ENCODE measurements around the gene RPS6KA2. TPM values are rescaled to one million over a fixed set of nuclear protein-coding genes. Genes with fewer than 3 reads are reported as not detected.

RPS6KA2 gene
- total RNA-seq, 2 experiments from 2014 or later, result 18.9 to 19.1 TPM

DNA sequence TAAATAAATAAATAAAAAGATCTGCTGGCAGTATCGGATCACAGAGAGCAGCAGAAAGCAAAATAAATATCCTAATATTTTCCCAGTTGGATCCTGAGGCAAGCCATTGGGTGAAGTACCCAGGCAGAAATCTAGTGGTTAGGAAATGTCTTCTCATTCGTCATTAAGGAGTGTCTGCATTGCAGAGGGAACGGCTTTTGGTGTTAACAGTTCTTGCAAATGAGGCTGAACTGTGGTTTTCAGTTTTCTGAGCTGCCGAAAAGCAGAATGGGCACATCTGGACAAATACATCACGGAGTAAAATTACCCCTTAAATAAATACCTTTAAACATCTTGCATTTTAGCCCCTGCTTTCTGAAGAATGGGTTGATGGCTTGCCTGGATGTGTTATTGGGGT is 162.1 kb downstream of the RPS6KA2 start:
- intact Hi-C loops (cut with micrococcal nuclease), result no loop called here
- CTCF ChIA-PET, result no interaction called here

GRCh38 chr6:166464068-166465002 is 162.7 kb downstream of the RPS6KA2 start:
- CTCF ChIA-PET, result no interaction called here
- Mint-ChIP-seq H3K4me1 (ENCODE audit: low read depth) (no peaks in the 10 kb centered on the region), H3K9me3 (no peaks in the 10 kb centered on the region), H3K36me3 (ENCODE audit: low read depth) (no peaks in the 10 kb centered on the region), H3K4me3 (no peak overlapping the region), H3K27me3 (ENCODE audit: low read depth) (no peaks in the 10 kb centered on the region), H3K27ac (no peak overlapping the region)
- DNase-seq, result no peak
- intact Hi-C loops (cut with micrococcal nuclease), result no loop called here

More for the DNA sequence above, 162.1 kb downstream of the RPS6KA2 start:
- H3K4me1 Mint-ChIP-seq (ENCODE audit: low read depth), result no peaks in the 10 kb centered on the region
- H3K27ac Mint-ChIP-seq, result no peak overlapping the region
- H3K4me3 Mint-ChIP-seq, result no peak overlapping the region
- DNase-seq, result no peak
- H3K36me3 Mint-ChIP-seq (ENCODE audit: low read depth), result no peaks in the 10 kb centered on the region
- H3K9me3 Mint-ChIP-seq, result no peaks in the 10 kb centered on the region
- no peaks in the 10 kb centered on the region for H3K27me3 Mint-ChIP-seq (ENCODE audit: low read depth)

- Mint-ChIP-seq H3K36me3 (ENCODE audit: low read depth) (no peaks in the 10 kb centered on the region), H3K4me1 (ENCODE audit: low read depth) (no peaks in the 10 kb centered on the region), H3K27ac (no peak overlapping the region), H3K4me3 (no peak overlapping the region), H3K27me3 (ENCODE audit: low read depth) (no peaks in the 10 kb centered on the region), H3K9me3 (peaks cover under 1% of the 10 kb centered on the region)
- no peak for DNase-seq
- CTCF ChIA-PET, result no interaction called here
- intact Hi-C loops (cut with micrococcal nuclease), result no loop called here
These were observed 163.5 kb downstream of the RPS6KA2 start for GRCh38 chr6:166463359-166464067.

- H3K27ac Mint-ChIP-seq, result no peak overlapping the region
These were observed 164.5 kb downstream of the RPS6KA2 start for GRCh38 chr6:166462461-166463135.

DNA sequence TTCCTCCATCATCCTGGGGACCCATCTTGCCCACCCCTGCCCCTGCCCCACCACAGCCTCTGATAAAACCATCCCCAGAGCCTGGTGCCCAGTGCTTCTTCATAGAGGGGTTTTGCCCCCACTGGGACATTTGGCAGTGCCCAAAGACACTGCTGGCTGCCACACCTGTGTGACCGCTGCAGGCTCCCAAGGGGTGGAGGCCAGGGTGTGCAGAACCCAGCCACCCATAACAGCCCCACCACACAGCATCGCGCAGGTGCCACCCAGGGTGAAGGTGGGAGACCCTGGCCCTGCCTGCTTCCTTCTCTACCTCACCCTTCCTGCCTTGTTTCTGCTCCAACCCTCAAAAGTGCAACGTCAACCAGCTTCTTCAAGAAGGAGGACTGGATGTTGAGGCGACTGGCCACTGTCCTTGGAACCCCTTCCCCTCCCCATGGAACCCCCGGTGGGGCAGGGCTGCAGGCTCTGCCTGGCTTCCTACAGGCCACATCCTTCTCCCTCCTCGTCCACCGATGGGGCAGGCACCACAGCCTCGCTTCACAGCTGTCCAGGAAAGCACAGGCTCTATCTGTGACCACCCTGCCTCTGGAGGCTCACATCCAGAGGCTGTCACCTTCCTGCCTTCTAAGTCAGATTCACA is 165.1 kb downstream of the RPS6KA2 start:
- Mint-ChIP-seq H3K4me3 (no peak overlapping the region), H3K4me1 (ENCODE audit: low read depth) (no peaks in the 10 kb centered on the region), H3K36me3 (ENCODE audit: low read depth) (peaks cover 4% of the 10 kb centered on the region), H3K9me3 (peaks cover 6% of the 10 kb centered on the region), H3K27me3 (ENCODE audit: low read depth) (no peaks in the 10 kb centered on the region), H3K27ac (no peak overlapping the region)
- CTCF ChIA-PET, result no interaction called here
- intact Hi-C loops (cut with micrococcal nuclease), result no loop called here
- DNase-seq, result no peak

More at GRCh38 chr6:166462461-166463135, 164.5 kb downstream of the RPS6KA2 start:
- Mint-ChIP-seq H3K4me1 (ENCODE audit: low read depth) (no peaks in the 10 kb centered on the region), H3K9me3 (peaks cover 6% of the 10 kb centered on the region), H3K27me3 (ENCODE audit: low read depth) (no peaks in the 10 kb centered on the region), H3K36me3 (ENCODE audit: low read depth) (peaks cover 2% of the 10 kb centered on the region), H3K4me3 (no peak overlapping the region)
- CTCF ChIA-PET, result no interaction called here
- intact Hi-C loops (cut with micrococcal nuclease), result no loop called here
- no peak for DNase-seq

GRCh38 chr6:166460473-166461437 is 166.3 kb downstream of the RPS6KA2 start:
- CTCF ChIA-PET, result no interaction called here
- peaks cover 3% of the 10 kb centered on the region for H3K4me1 Mint-ChIP-seq (ENCODE audit: low read depth)

GRCh38 chr6:166459906-166460305 is 167.1 kb downstream of the RPS6KA2 start:
- H3K27ac Mint-ChIP-seq, result no peak overlapping the region
- peaks cover 6% of the 10 kb centered on the region for H3K9me3 Mint-ChIP-seq
- no peak for DNase-seq
- intact Hi-C loops (cut with micrococcal nuclease), result no loop called here
- H3K4me3 Mint-ChIP-seq, result no peak overlapping the region
- CTCF ChIA-PET, result no interaction called here
- peaks cover 3% of the 10 kb centered on the region for H3K4me1 Mint-ChIP-seq (ENCODE audit: low read depth)
- H3K27me3 Mint-ChIP-seq (ENCODE audit: low read depth), result no peaks in the 10 kb centered on the region
- H3K36me3 Mint-ChIP-seq (ENCODE audit: low read depth), result peaks cover 6% of the 10 kb centered on the region

More at GRCh38 chr6:166460473-166461437, 166.3 kb downstream of the RPS6KA2 start:
- Mint-ChIP-seq H3K27ac (no peak overlapping the region), H3K27me3 (ENCODE audit: low read depth) (no peaks in the 10 kb centered on the region), H3K9me3 (peaks cover 6% of the 10 kb centered on the region), H3K36me3 (ENCODE audit: low read depth) (peaks cover 4% of the 10 kb centered on the region), H3K4me3 (no peak overlapping the region)
- no peak for DNase-seq
- intact Hi-C loops (cut with micrococcal nuclease), result no loop called here

DNA sequence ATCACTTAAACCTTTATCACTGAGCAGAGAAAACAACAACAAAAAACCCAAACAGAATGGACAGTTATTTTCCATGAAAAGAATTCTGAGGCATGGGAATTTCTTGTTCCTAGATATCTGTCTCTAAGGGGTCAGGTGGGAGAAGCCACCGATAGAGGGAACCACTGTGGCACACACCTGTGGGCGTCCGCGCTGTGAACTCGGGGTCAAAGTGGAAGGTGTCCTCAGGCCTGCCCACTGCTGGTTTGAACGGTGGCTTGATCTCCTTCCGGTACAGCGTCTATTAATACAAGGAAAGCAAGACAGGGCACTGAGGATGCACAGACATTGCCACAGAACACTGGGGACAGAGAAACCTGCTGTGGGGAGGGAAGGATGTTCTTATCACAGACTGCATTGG is 167.8 kb downstream of the RPS6KA2 start:
- intact Hi-C loops (cut with micrococcal nuclease), result no loop called here

DNA sequence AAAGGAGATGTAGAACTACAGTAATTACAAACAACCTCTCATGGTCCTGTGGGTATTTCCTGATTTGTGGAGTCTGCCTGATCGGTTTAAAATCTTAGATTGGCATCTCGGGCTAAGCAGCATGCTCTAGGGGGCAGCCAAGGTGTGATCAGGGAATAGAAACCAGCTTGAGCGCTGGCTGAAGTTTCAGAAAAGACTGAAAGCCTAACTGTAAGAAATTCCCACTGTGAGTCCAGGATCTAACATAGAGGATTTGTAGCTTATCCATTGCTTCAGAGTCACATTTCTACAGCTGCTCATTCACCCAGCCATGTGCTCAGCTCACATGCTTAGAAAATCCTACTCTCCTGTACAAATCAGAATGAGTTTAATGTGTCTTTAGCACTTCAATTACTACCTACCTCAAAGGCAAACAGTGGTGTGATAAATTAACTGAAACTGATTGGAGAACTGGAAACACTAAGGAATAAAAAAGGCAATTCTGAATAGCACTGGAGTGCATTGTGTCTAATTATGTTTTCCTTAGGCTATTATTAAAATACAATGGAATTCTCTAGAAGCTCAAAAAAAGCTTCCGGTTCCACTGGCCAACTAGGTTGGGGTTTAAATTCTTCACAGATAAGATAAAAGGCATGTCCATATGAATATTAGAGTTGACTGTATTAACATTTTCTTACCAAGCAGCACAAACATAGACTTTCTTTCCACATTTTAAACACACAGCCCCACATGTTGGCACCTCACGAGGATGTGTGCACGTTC is 170.5 kb downstream of the RPS6KA2 start:
- H3K9me3 Mint-ChIP-seq, result peaks cover 6% of the 10 kb centered on the region
- CTCF ChIA-PET, result interaction anchor here (0.9 to 1.5 kb wide), 2 partner anchors 14 to 20 kb away, joined by 3 read pairs; no protein-coding TSS in a partner anchor
- no peak overlapping the region for H3K27ac Mint-ChIP-seq
- no peak overlapping the region for H3K4me3 Mint-ChIP-seq
- intact Hi-C loops (cut with micrococcal nuclease), result no loop called here
- H3K4me1 Mint-ChIP-seq (ENCODE audit: low read depth), result peaks cover 3% of the 10 kb centered on the region
- H3K36me3 Mint-ChIP-seq (ENCODE audit: low read depth), result peaks cover 8% of the 10 kb centered on the region
- H3K27me3 Mint-ChIP-seq (ENCODE audit: low read depth), result no peaks in the 10 kb centered on the region
- no peak for DNase-seq

More for the DNA sequence above, 167.8 kb downstream of the RPS6KA2 start:
- H3K9me3 Mint-ChIP-seq, result peaks cover 6% of the 10 kb centered on the region
- no peaks in the 10 kb centered on the region for H3K27me3 Mint-ChIP-seq (ENCODE audit: low read depth)
- H3K27ac Mint-ChIP-seq, result no peak overlapping the region
- peaks cover 3% of the 10 kb centered on the region for H3K4me1 Mint-ChIP-seq (ENCODE audit: low read depth)
- no peak for DNase-seq
- CTCF ChIA-PET, result no interaction called here
- no peak overlapping the region for H3K4me3 Mint-ChIP-seq
- peaks cover 6% of the 10 kb centered on the region for H3K36me3 Mint-ChIP-seq (ENCODE audit: low read depth)

- Mint-ChIP-seq H3K36me3 (ENCODE audit: low read depth) (peaks cover 8% of the 10 kb centered on the region), H3K4me3 (no peak overlapping the region), H3K9me3 (peaks cover 6% of the 10 kb centered on the region), H3K27ac (no peak overlapping the region), H3K4me1 (ENCODE audit: low read depth) (peaks cover 3% of the 10 kb centered on the region), H3K27me3 (ENCODE audit: low read depth) (no peaks in the 10 kb centered on the region)
- intact Hi-C loops (cut with micrococcal nuclease), result no loop called here
- CTCF ChIA-PET, result no interaction called here
- DNase-seq, result no peak
These were observed 172.1 kb downstream of the RPS6KA2 start for GRCh38 chr6:166454692-166455515.

Measured in activated naive CD4-positive, alpha-beta T cell treated with anti-CD3 and anti-CD28 coated beads for 36 hours (primary cell).